ENCODE data around the gene TBC1D9B.
A peak's percentile ranks its signal among the peaks of the same experiment; 100 is the strongest.

The TBC1D9B gene

DNA sequence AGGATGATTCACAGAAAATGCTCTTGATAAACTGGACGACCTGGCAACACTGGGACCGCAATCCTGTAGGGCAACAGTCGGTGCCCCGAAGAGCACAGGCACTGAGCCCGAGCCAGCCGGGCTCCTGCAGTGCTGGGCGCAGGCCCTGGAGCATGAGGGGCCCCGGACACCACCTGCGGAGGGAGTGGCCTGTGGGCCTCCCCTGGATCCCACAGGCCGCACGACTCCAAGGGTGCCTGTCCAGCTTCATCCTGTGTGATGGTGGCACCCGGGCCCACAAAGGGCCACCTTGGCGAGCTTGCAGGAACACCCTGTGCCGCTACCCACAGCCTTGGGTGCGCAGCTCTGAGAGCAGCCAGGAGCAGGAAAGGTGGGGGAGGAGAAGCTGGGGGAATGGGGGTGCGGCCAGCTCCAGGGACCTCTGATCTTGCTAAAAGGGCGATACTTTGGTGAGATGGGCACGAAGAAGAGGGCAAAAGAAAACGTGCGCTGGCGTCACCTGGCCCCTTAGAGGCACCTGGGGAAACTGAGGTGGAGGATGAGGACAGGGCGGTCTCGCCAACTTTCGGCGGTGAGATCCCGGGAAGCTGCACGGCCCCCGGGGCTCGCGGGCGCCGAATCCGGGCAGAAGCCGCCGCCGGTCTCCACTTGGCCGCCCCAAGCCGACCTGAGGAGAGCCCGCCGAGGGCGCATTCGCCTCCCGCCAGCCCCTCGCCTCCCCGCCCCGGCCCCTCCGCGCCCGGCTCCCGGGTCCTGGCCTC is 722 bp downstream of the TBC1D9B start:
- DNase-seq = peak in 1 of 4 experiments; percentile 13

DNA sequence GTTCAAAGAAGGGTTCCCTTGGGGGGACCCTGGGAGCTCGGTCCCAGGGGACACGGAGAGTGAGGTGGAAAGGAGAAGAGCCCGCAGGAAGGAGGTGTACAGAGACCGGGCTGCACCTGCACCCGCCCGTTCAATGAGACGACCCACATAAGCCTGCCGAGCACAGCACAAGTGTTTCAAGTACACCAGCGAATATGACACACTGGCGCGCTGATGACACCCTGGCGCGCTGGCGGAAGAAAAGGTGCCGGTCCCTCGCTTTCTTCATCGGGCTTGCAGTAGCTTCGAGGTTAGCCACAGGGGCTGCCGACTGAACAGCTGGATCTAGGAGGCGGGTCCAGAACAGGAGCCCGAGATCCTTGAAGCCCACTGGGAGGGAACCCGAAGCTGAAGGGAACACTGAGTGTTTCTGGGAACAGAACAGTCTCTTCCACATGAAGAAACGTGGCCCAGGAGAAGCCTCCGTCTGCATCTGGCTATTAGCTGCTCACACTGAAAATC is 1.4 kb downstream of the TBC1D9B start:
- no peak for DNase-seq

DNA sequence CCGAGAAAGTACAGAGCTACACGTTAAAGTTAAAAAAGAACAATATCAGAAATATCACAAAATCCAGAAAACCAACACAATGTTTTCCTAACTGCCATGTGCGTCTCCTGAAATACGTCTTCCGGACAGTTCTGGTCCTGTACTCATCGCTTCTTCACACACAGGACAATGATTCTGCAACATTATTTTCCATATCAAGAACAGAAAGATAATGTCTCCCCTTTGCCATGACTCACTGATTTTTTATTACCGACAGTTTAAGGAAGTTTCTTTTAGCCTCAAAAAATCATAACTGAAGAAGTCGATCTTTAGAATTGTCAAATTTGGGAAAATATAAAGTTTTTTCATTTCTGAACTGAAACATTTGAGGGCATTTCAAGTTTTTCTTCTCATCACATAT is 2.5 kb downstream of the TBC1D9B start:
- no peak for DNase-seq

DNA sequence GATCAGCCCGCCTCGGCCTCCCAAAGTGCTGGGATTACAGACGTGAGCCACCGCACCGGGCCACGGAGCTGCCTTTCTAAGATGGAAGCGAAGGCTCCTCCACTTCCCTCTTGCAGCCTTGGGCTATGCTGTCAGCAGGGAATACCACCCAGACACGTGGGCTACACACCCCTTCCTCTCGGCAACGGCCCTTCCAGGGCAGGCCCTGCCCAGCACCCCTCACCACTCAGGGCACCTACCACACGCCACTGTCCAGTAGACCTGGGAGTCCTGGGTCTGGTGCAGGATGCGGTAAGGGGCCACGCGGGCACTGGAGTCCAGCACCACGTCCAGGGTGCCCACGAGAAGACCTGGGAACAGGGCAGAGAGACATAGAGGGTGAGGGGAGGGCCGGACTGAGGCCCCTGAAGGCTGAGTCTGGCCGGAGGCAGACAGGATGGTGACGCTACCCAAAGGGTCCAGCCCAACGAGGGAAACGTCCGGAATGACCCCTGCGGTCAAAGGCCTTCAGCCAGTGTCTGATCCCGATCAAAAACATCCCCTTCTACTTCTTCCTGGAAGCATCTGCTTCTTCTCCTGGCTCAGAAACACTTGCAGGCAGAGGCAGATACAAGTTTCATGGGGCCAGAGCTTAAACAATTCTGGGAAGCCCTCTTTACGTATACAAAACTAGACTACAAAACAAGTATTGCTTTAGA is 3.1 kb downstream of the TBC1D9B start:
- DNase-seq = no peak

DNA sequence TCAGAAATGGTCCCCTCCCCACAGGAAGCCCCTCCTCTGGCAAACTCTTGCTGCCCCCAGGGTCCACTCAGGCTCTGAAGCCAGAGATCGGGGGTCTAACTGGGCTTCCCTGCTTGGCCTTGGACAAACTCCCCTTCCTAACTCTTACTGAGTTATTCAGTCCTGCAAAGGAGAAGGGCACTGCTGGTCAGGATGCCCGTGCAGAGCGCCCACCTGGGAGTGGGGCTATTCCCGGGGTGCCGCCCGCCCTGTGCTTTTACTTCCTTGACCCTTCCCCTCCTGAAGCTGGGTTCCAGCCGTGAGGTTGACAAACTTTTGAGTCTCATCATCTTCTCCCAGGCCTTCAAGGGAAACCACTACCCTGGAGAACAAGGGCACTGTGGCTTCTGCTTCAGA is 4.9 kb downstream of the TBC1D9B start:
- no peak for DNase-seq

DNA sequence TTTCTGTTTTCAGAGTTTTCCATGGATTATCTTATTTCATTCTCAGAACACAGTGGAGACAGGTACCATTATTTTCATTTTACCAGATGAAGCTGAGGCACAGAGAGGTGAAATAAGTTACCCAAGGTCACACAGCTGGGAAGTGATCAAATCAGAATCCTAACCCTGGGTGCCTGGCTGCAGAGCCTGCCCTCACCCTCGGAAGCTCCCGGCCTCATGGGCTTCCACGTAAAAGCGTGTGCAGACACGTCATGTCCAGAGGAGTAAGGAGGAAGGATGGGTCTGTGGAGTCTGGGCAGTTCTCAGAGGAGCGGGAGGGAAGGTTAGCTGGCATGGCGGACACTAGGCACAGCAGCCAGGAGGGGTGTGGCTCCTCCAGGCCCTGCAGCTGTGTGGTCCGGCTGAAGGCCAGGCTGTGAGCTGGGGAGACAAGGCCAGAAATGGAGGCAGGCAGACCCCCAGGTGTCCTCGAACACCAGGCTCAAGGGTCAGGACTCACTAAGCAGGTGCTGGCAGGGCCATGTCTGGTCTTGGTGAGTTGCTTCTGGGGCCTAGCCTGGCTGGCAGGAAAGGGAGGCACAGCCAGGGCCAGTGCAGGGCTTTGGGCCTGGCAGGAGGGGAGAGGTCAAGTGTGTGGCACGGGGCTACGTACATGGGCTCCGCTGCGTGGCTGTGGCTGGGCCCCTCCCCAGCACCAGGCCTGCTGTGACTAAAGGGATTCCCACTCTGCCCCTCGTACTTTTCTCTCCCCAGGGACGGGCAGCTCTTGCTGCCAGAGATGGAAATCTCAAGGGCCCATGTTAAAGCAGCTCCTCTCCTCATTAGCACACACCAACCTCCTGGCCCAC is 5.6 kb downstream of the TBC1D9B start:
- DNase-seq = no peak

DNA sequence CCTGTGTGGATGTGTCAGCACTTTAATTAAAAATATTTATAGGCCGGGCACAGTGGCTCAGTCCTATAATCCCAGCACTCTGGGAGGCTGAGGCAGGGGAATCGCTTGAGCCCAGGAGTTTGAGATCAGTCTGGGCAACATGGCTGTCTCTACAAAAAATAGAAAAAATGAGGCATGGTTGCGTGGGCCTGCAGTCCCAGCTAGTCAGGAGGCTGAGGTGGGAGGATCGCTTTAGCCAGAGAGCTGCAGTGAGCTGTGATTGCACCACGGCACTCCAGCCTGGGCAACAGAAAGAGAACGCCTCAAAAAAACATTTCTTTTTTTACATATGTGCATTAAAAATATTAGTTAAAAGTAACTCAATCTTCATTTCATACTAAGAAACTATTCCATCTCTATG is 6.2 kb downstream of the TBC1D9B start:
- DNase-seq = no peak

DNA sequence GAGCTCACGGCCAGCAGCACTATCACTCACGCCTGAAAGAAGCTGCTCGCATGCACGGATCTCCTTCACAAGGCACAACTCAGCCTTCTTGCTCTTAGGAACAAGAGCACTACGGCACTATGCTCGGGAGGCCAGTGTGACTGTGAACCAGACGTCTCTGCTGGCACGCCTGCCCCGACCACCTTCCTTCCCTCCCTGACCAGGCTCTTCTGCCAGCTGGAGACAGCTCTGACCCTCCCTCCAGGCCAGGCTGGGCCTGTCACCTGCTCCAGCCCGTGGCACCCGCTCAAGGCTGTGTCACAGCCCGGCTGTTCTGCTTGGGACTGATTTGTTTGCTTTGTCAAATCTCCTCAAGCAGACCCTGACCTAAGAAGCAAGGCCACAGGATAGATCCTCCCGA is 7.0 kb downstream of the TBC1D9B start:
- DNase-seq = no peak

DNA sequence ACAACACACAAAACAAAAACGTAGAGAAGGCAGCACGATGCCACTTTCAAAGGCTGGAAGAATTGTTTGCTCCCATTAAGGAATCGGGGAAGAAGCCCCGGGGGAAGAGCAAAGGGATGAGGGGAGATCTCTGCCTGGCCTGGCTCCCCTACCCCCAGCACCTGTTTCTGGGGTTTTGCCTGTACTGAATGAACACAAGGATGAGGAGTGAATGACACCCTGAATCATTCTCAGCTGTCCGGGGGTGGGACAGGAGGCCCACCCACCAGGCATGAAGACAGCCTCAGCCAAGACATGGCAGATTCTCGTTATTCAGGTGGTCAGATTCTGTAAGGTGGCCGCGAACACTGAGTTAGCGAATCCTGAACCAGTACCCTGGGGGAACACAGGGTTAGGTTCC is 7.5 kb downstream of the TBC1D9B start:
- no peak for DNase-seq

DNA sequence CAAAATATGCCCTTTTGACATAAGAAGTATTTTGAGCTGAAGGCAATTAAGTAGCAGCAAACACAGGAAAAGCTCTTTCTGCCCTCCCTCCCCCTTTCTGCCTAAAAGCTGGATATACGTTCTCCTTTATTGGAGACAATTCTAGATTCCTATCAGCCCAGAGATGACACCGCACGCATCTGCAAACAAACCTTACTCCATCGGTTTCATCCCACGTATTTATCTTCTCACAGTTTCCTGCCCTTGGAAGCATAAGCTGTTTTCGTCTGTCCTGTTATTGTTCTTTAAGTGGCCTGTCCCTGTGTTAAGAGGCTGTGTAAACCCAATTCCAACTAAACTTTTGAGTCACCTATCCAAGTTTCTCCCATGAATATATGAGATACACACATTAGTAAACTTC is 11.8 kb downstream of the TBC1D9B start:
- no peak for DNase-seq

DNA sequence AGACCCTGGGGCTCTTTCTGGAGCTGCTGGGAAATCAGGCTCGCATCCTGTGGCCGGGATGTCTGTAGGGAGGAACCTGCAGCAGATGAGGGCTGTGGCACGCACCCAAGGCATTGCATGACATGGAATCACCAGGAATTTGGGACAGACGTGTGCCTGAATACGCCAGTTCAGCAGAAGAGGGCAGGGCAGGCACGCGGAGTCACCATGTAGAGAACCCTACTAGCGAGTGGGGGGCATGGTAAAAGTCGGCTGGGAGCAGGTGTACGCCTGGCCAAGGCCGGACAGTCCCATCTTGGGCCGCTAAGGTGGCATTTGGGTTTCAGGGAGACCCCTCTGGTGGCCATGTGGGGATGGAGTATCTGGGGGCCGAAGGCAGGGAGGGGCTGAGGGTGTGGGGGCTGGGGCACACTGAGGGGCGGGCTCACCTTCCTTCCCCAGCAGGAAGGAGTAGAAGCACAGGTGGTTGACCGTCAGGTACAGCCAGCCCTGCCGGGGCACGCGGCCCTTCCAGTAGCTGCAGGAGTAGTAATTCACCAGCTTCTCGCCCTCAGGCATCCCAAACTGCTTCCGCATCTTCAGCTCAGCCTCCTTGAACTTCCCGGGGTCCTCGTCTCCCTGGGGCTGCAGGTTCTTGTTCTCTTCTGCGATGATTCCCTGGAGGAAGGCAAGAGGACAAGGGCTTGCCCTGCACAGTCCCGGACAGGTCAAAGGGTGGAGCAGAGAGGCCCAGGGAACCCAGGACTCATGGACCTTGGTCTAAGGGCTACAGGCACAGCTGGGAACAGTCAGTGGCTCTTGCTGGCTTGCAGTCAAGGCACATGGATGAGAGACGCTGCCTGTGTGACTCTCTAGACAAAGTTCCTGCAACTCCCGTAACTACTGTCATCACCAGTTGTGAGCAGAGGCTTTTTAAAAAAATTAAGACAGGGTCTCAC is 13.5 kb downstream of the TBC1D9B start:
- DNase-seq = no peak

DNA sequence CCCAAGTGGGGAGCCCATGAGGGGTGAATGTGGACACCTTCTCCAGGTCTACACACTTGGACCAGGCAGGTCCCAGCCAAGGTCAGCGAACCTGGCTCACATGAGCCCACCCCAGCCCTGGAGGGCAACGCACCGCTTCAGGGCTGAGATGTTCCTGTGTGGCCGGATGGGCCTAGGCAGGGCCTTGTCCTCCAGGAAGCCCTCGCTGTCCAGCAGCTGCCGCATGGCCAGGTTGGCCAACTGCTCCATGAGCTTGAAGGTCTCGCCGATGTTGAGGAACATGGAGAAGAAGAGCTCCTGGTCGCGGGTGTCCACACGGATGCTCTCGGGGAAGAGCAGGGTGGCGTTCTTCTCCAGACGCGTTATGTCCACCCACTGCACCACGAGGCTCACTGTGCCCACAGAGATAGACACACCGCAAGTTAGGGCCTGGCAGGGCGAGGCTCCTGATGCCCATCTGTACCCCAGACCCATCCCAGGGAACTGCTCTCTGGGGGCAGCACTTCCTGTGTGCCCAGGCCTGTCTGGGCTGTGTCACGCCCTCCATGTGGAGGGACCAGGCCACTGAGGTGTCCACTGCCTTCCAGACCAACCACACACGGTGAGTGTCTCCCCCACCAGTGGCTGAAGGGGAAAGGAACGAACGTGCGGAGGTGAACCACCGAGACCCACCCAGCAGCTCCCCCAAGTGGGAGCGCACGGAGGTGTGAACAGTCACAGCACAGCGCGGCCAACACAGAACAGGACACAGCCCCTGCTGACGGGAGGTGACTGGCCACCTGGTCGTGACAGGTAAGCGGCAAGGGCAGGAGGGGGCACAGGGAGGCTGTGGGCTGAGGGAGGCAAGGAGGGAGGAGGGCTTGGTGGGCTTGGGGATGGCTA is 14.4 kb downstream of the TBC1D9B start:
- no peak for DNase-seq

DNA sequence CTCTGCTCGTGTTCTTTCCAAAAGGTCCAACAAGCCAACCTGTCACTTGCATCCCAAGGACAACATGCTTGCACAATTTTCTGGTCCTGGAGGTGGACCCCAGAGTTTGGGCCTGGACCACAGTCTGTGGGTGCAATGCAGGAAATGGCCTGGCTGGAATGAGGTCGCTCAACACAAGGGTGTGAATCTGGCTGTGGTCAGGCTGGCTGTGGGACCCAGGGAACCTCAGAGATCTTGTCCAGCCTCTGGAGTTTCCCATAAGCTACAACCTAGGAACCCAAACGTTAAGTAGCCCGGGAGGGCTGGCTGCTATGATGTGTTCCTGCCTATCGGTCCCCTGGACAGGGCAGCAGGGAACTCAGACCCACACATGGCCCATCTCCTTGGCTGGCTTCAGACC is 15.4 kb downstream of the TBC1D9B start:
- no peak for DNase-seq

DNA sequence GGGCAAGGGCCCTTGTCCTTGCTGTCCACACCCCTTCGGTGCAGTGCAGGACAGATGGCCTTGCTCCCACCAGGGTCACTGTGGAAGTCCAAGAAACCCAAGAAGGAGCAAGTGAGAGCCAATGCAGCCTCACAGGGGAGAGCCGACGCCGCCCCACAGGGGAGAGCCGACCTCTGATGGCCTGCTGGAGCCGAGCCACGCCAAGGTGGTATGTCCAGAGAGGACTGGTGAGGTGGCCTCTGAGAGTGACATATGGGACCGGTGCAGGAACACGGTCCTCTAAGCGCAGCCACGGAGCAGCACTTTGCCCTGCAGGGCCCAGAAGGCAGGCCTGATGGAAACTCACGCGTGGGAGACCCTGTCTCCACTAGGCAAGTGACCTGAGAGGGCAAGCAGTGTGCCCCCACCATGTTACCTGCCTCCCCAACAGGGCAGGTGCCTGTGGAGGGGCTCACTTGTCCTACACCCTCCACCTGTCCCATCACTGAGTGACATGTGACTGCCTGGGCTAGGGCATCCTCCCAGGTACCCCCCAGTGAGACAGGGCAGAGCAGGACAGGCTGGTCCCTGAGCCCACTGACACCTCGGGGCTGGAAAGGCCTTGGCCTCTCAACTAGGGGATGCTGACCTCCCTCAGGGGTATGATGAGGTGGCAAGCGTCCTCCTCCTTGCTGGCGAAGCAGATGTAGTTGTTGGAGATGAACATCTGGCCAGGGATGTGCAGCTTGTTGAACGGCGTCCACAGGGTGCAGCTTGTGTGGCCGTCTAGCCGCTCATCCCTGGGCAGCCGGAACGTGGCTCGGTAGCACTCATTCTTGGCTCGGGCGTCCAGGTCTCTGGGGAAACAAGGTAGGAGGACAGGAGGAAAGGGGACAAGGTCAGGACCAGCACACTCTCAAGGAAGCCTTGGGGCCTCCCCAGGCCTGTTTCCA is 16.7 kb downstream of the TBC1D9B start:
- no peak for DNase-seq

DNA sequence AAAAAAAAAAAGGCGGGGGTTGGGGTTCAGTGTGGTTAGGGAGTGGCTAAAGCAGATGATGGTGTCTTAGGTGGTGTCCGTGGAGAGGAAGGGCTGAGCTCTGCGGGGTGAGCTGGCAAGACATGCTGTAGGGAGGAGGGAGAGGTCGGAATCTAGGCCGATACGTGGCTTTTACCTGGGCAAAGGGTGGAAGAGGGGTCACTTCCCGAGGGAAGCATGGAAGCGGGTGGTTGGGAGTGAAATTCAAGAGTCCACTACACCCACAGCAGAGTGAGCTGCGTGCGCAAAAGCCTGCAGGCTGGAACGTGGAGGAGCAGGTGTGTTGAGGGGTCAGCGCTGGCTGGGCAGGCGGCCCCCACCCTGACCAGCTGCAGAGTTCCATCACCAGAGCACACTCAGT is 17.8 kb downstream of the TBC1D9B start:
- no peak for DNase-seq

DNA sequence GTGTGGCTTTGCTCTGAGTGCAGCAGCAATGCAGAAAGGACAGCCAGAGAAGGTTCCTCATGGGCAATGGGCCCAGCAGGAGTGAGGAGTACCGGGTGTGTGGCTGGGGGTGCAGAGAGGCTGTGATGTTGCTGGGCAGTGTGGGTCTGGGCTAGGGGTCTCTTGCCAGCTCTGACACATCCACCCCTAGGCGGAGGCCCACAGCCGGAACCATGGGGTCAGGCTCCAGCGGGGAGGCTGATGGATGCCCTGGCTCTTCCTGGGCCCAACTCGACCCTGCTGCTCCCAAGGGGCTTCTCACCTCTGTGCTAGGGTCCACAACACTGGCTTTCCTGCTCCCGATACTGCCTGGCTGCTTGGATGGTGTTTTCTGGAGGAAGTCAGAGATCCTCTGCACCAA is 19.9 kb downstream of the TBC1D9B start:
- no peak for DNase-seq

DNA sequence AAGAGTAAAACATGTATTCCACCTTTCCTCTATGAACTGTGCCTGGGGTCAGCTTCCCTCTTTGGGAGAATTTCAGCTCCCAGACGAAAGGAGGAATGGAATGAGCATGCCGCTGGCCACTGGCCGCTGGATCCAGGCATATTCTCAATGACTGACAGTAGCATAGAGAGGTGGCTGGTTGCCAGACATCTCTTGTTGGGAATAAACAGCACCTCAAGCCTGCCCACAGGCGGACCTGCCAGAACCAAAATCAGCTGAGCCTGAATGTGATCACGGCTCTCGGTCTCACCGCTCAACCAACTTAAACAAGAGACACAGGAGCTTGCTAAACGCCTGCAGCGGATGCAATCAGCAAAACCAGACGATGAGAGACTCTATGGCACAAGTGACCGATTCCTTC is 20.6 kb downstream of the TBC1D9B start:
- DNase-seq = no peak

DNA sequence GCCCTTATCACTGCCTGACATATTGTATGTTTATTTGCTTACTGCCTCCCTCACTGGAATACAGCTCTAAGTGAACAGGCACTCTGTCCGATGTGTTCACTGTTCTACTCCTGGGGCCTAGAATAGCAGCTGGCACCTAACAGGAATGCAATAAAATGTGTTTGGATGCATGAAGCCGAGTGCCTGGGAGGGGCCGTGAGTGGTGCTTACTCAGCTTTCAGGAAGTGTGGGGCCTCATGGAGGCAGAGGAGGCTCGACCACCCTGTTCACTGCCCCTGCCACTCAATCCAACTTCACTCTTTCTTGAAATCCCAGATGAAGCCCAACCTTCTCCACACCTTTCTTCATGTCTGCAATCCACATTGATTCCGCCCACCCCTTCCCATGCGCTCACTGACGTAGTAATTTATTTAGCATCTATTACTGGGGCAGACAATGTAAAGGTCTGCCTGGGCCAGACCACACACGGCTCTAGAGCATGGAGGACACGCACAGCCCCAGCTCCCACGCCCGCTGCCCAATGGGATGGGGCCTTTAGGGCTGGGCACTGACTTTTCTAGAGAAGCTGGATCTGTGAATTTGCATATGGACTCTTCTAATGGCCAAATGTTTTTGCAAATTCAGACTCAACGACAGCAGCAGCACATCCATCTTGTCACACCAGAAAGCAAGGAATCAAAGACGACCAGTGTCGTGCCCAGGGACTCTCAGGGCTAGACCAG is 21.3 kb downstream of the TBC1D9B start:
- no peak for DNase-seq

DNA sequence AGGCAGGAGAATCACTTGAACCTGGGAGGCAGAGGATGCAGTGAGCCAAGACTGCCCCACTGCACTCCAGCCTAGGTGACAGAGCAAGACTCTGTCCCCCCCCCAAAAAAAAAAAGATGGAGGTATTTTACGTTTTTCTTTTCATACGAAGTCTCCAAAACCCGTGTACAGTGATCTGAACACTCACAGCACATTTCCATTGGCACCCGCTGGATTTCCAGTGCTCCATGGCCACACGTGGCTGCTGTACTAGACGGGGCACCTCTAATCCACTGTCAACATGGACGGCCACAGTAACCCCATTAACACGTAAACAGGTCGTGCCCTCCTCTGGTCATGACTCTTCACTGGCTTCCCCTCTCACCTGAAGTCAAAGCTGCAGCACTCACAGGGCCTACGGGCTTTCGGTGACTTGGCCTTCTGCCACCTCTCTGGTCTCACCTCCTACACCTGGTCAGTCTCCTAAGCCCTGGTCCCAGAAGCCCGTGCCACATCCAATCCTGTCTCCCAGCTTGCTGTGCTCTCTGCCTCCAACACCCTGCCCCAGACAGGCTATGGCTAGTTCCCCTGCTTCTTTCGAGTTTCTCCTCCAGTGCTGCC is 22.1 kb downstream of the TBC1D9B start:
- no peak for DNase-seq

Data from activated naive CD4-positive, alpha-beta T cell (primary cell).